IMR-90 (cell line): ENCODE data around the gene CTBP1. TPM values are rescaled to one million over a fixed set of nuclear protein-coding genes. Genes with fewer than 3 reads are reported as not detected.
A peak's percentile ranks its signal among the peaks of the same experiment; 100 is the strongest.

ENCODE experiments used
- ATAC-seq: fragments of 200-7000 bp; cut with Tn5 transposase; 2 replicates; pipeline ENCODE4 v1.9.1; 2020; ENCODE audit warnings: low read depth, mild to moderate bottlenecking, moderate library complexity
- BruUV-seq: library from RNA; stranded (reverse); fragments of 400-500 nt; replicated peaks from 2 replicates; lab custom pipeline; 2021; lab: Mats Ljungman, UMichigan
- CTCF ChIA-PET: fragments of 300-600 bp; formaldehyde crosslinking; extraction: SDS; loops from one replicate; lab custom pipeline; 2021; ENCODE audit warnings: antibody characterized with exemption; lab: Yijun Ruan, JAX
- POLR2A ChIA-PET: fragments of 300-600 bp; sonication (Branson Sonifier 250); formaldehyde crosslinking; loops from one replicate; lab custom pipeline; 2022; ENCODE audit warnings: antibody characterized with exemption; ENCODE audit not compliant: unreplicated experiment; lab: Charles Lee
- DNase-seq: peaks from one replicate; pipeline ENCODE4 v3.0.0; 2013
- H2AFZ ChIP-seq: replicated peaks from 2 replicates; pipeline ENCODE3; 2013; ENCODE audit warnings: low read length, mild to moderate bottlenecking; ENCODE audit not compliant: poor library complexity
- H2AK5ac ChIP-seq: 2 replicates; pipeline ENCODE4 v1.6.1; 2013; ENCODE audit warnings: low read depth, low read length, inconsistent platforms
- H2AK9ac ChIP-seq: replicated peaks from 2 replicates; pipeline ENCODE3; 2013; ENCODE audit warnings: mild to moderate bottlenecking, low read depth, low read length, moderate library complexity; ENCODE audit not compliant: poor library complexity
- H2BK120ac ChIP-seq: 2 replicates; pipeline ENCODE4 v1.6.1; 2013; ENCODE audit warnings: low read depth, low read length, inconsistent platforms
- H2BK15ac ChIP-seq: 3 replicates; pipeline ENCODE4 v1.6.1; 2013; ENCODE audit warnings: low read depth, low read length, inconsistent platforms
- H2BK20ac ChIP-seq: 2 replicates; pipeline ENCODE4 v1.6.1; 2013; ENCODE audit warnings: low read depth, mild to moderate bottlenecking, inconsistent platforms, low read length, moderate library complexity
- H2BK5ac ChIP-seq: 2 replicates; pipeline ENCODE4 v1.6.1; 2013; ENCODE audit warnings: mild to moderate bottlenecking, low read depth, low read length, inconsistent platforms; ENCODE audit not compliant: poor library complexity, severe bottlenecking
- H3K14ac ChIP-seq: replicated peaks from 2 replicates; pipeline ENCODE4 v1.6.1; 2013; ENCODE audit warnings: low read depth, low read length, inconsistent platforms
- H3K18ac ChIP-seq: 2 replicates; pipeline ENCODE4 v1.6.1; 2013; ENCODE audit warnings: low read depth, low read length, control low read depth
- H3K23ac ChIP-seq: 2 replicates; pipeline ENCODE4 v1.6.1; 2013; ENCODE audit warnings: low read depth, low read length, inconsistent platforms
- H3K27ac ChIP-seq: 2 replicates; pipeline ENCODE4 v1.5.1; 2013; ENCODE audit warnings: mild to moderate bottlenecking, control low read depth, low read length; ENCODE audit not compliant: insufficient read depth
- H3K27me3 ChIP-seq: 2 replicates; pipeline ENCODE4 v1.6.1; 2013; ENCODE audit warnings: low read length; ENCODE audit not compliant: control insufficient read depth, insufficient read depth
- H3K36me3 ChIP-seq: 2 replicates; pipeline ENCODE4 v1.6.1; 2013; ENCODE audit warnings: low read length, mixed read lengths; ENCODE audit not compliant: control insufficient read depth, insufficient read depth
- H3K4ac ChIP-seq: 2 replicates; pipeline ENCODE4 v1.6.1; 2013; ENCODE audit warnings: low read depth, low read length, inconsistent platforms
- H3K4me1 ChIP-seq: 2 replicates; pipeline ENCODE4 v1.6.1; 2013; ENCODE audit warnings: low read length, mixed read lengths; ENCODE audit not compliant: control insufficient read depth, insufficient read depth
- H3K4me2 ChIP-seq: 2 replicates; pipeline ENCODE4 v1.6.1; 2013; ENCODE audit warnings: low read depth, mild to moderate bottlenecking, control low read depth, low read length, moderate library complexity
- H3K4me3 ChIP-seq: 2 replicates; pipeline ENCODE4 v1.5.1; 2013; ENCODE audit warnings: low read depth, mild to moderate bottlenecking, control low read depth, low read length, moderate library complexity; ENCODE audit not compliant: insufficient read depth
- H3K56ac ChIP-seq: 2 replicates; pipeline ENCODE4 v1.6.1; 2013; ENCODE audit warnings: low read length, inconsistent platforms; ENCODE audit not compliant: insufficient read depth; ENCODE audit errors: extremely low read depth
- H3K79me1 ChIP-seq, 2 experiments: 2 replicates each; pipeline ENCODE4 v1.6.1; 2013; ENCODE audit warnings: low read length in 2 of 2, inconsistent platforms in 1 of 2, low read depth in 1 of 2
- H3K9ac ChIP-seq: 2 replicates; pipeline ENCODE4 v1.6.1; 2013; ENCODE audit warnings: low read depth, low read length, control low read depth
- H3K9me1 ChIP-seq: 2 replicates; pipeline ENCODE4 v1.6.1; 2013; ENCODE audit warnings: low read length, inconsistent platforms; ENCODE audit not compliant: insufficient read depth
- H3K9me3 ChIP-seq: 2 replicates; pipeline ENCODE4 v1.6.1; 2013; ENCODE audit warnings: low read length; ENCODE audit not compliant: control insufficient read depth, insufficient read depth
- H4K20me1 ChIP-seq: 2 replicates; pipeline ENCODE4 v1.6.1; 2013; ENCODE audit warnings: low read length, inconsistent platforms; ENCODE audit not compliant: insufficient read depth
- H4K5ac ChIP-seq: 2 replicates; pipeline ENCODE4 v1.6.1; 2013; ENCODE audit warnings: mild to moderate bottlenecking, low read depth, low read length, control low read depth
- H4K8ac ChIP-seq, 2 experiments: 2 replicates each; pipeline ENCODE4 v1.6.1; 2013; ENCODE audit warnings: low read depth in 2 of 2, low read length in 2 of 2, control low read depth in 1 of 2, inconsistent platforms in 1 of 2
- H4K91ac ChIP-seq: 2 replicates; pipeline ENCODE4 v1.6.1; 2013; ENCODE audit warnings: low read depth, low read length, inconsistent platforms; ENCODE audit not compliant: insufficient read depth
- BHLHE40 ChIP-seq: fragments of 150-350 bp; IDR thresholded peaks from 2 replicates; pipeline ENCODE4 v1.6.1; 2016; ENCODE audit warnings: mild to moderate bottlenecking, low read depth, low read length
- CEBPB ChIP-seq: IDR thresholded peaks from 2 replicates; pipeline ENCODE4 v1.6.1; 2012; ENCODE audit warnings: low read depth, low read length, improper control_type of control experiment
- CTCF ChIP-seq: conservative IDR thresholded peaks from 2 replicates; pipeline ENCODE4 v1.5.1; 2012; ENCODE audit warnings: mild to moderate bottlenecking, low read depth, low read length, improper control_type of control experiment
- POLR2A ChIP-seq: IDR thresholded peaks from 2 replicates; pipeline ENCODE4 v1.6.1; 2012; ENCODE audit warnings: mild to moderate bottlenecking, low read depth, low read length
- RAD21 ChIP-seq: IDR thresholded peaks from 2 replicates; pipeline ENCODE4 v1.6.1; 2012; ENCODE audit warnings: low read length, improper control_type of control experiment
- SMC3 ChIP-seq: fragments of 150-350 bp; IDR thresholded peaks from 2 replicates; pipeline ENCODE4 v1.6.1; 2016; ENCODE audit warnings: low read depth, mild to moderate bottlenecking, antibody characterized with exemption, low read length, moderate library complexity
- WGBS, 2 experiments: methylation state at CpG; one replicate each; pipeline versions ENCODE4 v1.1.5 to v1.1.7; 2013; ENCODE audit warnings: missing lambda C conversion rate in 2 of 2; ENCODE audit not compliant: insufficient read length in 1 of 2; ENCODE audit errors: extremely low coverage in 2 of 2; 5-methylcytosine and 5-hydroxymethylcytosine counted together
- dilution Hi-C: fragments of 300-500 bp; cut with HindIII; formaldehyde crosslinking; loops from one replicate; pipeline ENCODE4 v1.14.3; 2018; ENCODE audit warnings: low sequenced_read_pairs; ENCODE audit not compliant: unreplicated experiment
- in situ Hi-C: fragments of 300-500 bp; cut with MboI; formaldehyde crosslinking; loops from 3 replicates; pipeline ENCODE4 v1.14.3; 2019; ENCODE audit warnings: low sequenced_read_pairs, inconsistent platforms, mixed read lengths
- intact Hi-C: fragments of 100-400 bp; cut with micrococcal nuclease; formaldehyde crosslinking; loops from 2 replicates; pipeline ENCODE4 v1.10.0; 2022
- polyA plus RNA-seq, 3 experiments: library from polyadenylated mRNA; depleted of rRNA; stranded (reverse); fragments of >200 nt; gene quantifications; 2 replicates each; pipeline ENCODE4 v1.2.3, GENCODE V29; 2012; ENCODE audit warnings: low replicate concordance in 1 of 3
- total RNA-seq: library from RNA; depleted of rRNA; stranded (reverse); fragments of >200 nt; gene quantifications from 2 replicates; pipeline ENCODE4 v1.2.3, GENCODE V29; 2012
- TF ChIP-seq, protein P1 (sequence below): fragments of 150-350 bp; IDR thresholded peaks from 2 replicates; pipeline ENCODE4 v1.6.1; 2016; ENCODE audit warnings: low read depth, mild to moderate bottlenecking, low read length, moderate library complexity, borderline replicate concordance

CTBP1 gene
- total and polyA plus RNA-seq, 2 of the 4 experiments (the other 2 are of a cell fraction) = 147 to 212 TPM

DNA sequence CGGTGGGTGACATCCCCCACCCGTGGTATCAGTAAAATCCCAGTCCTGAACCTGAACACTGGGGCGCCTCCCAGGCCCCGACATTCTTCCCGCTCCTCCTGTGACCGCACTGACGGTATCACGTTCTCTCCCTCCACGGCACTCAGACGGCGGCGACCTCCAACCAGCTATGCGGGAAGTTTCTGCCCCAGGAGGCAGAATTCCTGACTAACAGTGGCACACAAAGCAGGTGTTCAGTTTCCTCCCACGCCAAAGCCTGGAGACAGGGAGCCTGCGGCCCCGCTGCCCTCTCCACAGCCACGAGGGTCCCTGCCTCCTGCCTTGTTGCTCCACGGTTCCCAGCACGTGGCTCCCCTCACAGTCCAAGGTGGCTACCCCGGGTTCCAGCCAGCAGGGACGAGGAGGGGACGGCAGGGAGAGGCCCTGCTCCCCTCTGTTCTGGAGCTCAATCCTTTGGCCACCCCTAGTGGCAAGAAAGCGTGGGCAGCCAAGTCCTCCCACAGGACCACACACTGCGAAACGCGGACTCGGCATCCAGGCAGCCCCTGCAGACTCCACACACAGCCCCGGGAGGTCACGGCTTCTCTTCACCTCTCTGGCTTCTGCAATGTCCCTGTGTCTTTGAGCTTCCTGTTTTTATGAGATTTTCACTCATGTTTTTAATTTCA, 15.2 kb downstream of the CTBP1 start:
- Histone ChIP-seq H2BK120ac (no peak overlapping the region), H3K79me1 (peaks cover 6 to 73% of the 10 kb centered on the region in 2 experiments), H3K9me3 (no peaks in the 10 kb centered on the region), H3K36me3 (peaks cover 81% of the 10 kb centered on the region), H3K4me3 (no peak overlapping the region), H2BK5ac (no peak overlapping the region), H3K9me1 (no peaks in the 10 kb centered on the region), H2AK5ac (no peak overlapping the region; the same call in 1 of the 2 replicates), H3K56ac (no peak overlapping the region), H4K20me1 (peaks cover 52% of the 10 kb centered on the region), H2AFZ (peak overlapping the region; percentile 59), H4K91ac (no peak overlapping the region), H3K4ac (no peak overlapping the region), H4K5ac (no peak overlapping the region), H3K27me3 (no peaks in the 10 kb centered on the region), H3K4me2 (no peak overlapping the region), H2AK9ac (peak overlapping the region; percentile 3), H3K18ac (no peak overlapping the region), H2BK20ac (no peak overlapping the region), H3K9ac (no peak overlapping the region), H3K4me1 (peaks cover 12% of the 10 kb centered on the region), H4K8ac (peak overlapping the region in 1 of 2 experiments; percentile 16; a peak in 1 of 4 replicates), H2BK15ac (no peak overlapping the region), H3K27ac (peak overlapping the region; percentile 27), H3K14ac (no peak overlapping the region), H3K23ac (no peak overlapping the region)
- ChIA-PET POLR2A (no interaction called here), CTCF (interaction anchor here (0.6 to 1.5 kb wide), 6 partner anchors 34 to 108 kb away, joined by 3 to 6 read pairs (median 3); no protein-coding TSS in a partner anchor)
- 57% methylated on average over 22 of the region's 29 CpGs; no CpG with 5 or more reads in 1 of the 2 experiments for WGBS, 2 experiments
- peak; percentile 62 for TF ChIP-seq CTCF
- no peak for TF ChIP-seq POLR2A
- no peak for TF ChIP-seq CEBPB
- TF ChIP-seq BHLHE40 = no peak
- TF ChIP-seq, protein P1, sequence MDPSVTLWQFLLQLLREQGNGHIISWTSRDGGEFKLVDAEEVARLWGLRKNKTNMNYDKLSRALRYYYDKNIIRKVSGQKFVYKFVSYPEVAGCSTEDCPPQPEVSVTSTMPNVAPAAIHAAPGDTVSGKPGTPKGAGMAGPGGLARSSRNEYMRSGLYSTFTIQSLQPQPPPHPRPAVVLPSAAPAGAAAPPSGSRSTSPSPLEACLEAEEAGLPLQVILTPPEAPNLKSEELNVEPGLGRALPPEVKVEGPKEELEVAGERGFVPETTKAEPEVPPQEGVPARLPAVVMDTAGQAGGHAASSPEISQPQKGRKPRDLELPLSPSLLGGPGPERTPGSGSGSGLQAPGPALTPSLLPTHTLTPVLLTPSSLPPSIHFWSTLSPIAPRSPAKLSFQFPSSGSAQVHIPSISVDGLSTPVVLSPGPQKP = no peak
- peak; percentile 68 for TF ChIP-seq RAD21
- TF ChIP-seq SMC3 = peak; percentile 48
- ATAC-seq = peak; percentile 76
- peak; percentile 34 for DNase-seq
- dilution Hi-C loops = no loop called here
- intact Hi-C loops = loop anchor here (1.0 kb wide), 2 partner anchors 66 to 103 kb away; no protein-coding TSS in a partner anchor
- in situ Hi-C loops = no loop called here
- BruUV-seq = no TSS peak
